ENCODE measurements around the gene PHACTR2.
"Not testable (repeated sequence)": the region's sequence is repeated elsewhere in the genome, so short reads cannot be mapped to it uniquely, and the experiment has no call there.

Gene PHACTR2

DNA sequence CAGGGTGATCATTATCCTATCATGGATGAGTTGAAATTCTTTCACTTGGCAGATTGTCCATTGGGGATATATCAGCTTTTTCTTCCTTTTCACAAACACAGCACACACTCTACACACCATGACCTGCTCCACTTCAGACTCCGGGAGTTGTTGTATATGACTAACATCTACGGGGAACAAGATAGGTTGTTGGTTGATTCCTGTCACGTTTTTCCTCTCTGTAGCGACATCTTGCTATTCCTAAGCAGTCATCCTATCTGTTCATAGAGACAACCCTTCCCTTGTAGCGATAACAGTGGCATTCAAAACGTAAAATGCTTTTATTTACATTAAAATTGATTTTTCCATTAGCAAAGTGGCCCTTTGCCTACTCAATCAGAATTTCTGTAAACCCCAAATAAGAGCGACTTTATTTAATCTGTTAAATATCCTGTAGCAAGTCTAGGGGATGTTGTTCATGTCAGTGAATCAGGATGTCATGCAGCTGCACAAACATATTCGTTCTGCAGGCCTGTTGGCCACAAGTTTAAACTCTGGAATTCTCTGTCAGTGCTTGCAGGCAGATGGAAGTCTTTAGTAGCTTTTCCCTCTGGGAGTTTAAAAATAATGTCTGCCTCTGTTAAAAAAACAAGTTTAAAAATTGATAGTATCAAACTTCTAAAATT lies 23.1 kb downstream of the PHACTR2 start:
- FAIRE-seq, result no peak

DNA sequence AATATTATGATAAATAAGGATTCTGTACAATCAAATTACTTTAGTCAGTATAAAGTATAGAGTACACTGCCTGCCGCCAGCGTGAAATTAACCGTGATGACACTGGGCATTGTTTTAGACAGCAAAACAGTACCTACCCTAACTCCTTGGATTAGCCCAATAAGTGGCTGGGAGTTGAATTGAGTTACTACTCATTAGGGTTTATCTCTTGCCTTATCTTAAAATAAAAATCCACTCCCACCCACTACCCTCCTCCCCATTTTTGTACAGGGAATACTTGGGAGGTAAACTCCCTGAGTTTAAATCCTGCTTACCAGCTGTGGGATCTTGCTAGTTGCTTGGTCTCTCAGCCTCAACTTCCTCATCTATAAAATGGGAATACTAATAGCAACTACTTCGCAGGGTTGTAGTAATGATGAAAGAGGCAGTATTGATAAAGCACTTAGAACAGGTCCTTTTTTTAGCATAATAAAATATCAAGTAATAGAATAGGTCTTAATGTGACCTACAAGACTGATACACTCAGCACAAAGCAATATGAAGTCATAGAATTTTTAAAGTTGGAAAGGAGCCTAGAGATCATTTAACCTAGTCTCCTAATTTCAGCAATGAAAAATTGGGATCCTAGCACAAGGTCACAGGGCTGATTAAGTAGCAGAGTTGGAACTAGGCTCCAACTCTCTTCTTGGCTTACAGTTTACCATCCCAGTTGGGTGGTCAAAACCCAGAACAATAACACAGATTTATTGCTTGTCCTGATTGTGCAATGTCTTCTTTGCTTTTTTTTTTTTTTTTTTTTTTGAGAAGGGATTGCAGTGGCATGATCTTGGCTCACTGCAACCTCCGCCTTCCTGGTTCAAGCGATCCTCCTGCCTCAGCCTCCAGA lies 23.8 kb downstream of the PHACTR2 start:
- no peak for FAIRE-seq

- FAIRE-seq, result no peak
These were observed 27.8 kb downstream of the PHACTR2 start for GRCh38 chr6:143705569-143705968.

- FAIRE-seq, result no peak
These were observed 29.9 kb downstream of the PHACTR2 start for GRCh38 chr6:143707697-143708096.

GRCh38 chr6:143708889-143709288 lies 31.1 kb downstream of the PHACTR2 start:
- no peak for FAIRE-seq

DNA sequence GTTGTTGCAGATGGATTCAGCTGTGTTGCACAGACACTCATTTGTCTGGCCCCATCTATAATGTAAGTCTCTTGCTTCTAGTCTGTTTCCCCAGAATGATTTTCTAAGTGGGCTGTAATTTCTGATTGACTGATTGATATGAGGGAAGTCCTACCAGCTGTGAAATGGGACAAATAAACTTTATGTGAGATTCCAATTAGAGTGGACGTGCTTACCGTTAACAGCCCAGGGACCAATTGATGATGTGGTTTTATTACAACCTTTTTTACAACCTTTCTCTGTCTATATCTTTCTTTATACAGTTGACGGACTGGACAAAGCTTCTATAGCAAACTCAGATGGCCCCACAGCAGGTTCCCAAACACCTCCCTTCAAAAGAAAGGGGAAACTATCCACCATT lies 33.9 kb downstream of the PHACTR2 start:
- no peak for FAIRE-seq

GRCh38 chr6:143718472-143718871 lies 40.7 kb downstream of the PHACTR2 start:
- FAIRE-seq, result no peak

DNA sequence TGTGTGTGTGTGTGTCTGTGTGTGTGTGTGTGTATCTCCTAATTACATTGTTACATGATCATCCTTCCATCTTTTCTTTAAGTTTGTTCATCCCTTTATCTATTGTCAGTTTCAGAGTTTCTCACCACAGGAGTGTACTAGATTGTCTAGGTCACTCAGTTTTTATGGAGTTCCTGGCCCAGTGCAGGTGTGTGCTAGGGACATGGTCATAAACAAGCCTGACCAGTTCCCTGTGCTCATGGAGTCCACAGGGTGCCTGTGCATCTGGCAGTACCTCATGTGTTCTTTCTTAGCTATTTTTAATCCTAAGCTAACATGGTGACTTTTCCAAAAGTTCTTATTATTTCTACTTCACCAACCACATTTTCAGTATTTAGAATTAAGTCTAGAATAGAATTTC lies 43.9 kb downstream of the PHACTR2 start:
- FAIRE-seq, result no peak

DNA sequence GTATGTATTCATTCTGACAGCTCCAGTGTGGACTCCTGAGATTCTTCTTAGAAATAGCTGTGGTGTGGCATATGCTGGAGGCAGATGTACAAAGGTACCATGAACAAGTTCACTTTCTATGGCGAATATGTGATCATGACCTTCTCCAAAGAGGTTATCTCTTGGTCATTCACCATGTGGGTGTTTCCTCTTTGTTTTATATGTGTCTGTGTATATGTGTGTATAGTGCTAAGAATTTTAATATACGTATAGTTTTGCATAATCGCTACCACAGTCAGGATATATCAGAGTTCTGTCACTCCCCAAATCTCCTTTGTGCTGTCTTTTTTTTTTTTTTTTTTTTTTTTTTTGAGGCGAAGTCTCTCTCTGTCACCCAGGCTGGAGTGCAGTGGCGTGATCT lies 47.1 kb downstream of the PHACTR2 start:
- no peak for FAIRE-seq

DNA sequence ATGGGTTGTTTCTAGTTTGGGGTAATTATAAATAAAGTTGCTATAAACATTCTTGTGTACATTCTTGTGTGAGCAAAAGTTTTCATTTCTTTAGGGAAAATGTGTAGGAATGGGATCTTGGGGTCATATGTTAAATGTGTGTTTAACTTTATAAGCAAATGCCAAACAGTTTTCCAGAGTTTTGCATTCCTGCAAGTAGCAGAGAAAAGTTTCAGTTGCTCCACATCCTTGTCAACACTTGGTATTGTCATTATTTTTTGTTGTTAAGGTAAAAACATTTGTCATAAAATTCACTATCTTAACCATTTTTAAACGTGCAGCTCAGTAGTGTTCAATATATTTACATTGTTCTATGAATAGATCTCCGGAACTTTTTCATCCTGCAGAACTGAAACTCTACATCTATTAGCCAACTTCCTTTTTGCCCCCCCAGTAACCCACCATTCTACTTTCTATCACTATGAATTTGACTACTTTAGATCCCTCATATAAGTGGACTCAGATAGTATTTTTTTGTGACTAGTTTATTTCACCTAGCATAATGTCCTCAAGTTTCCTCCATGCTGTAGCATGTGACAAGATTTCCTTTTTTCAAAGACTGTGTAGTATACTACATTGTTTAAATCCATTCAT lies 48.4 kb downstream of the PHACTR2 start:
- FAIRE-seq, result no peak

DNA sequence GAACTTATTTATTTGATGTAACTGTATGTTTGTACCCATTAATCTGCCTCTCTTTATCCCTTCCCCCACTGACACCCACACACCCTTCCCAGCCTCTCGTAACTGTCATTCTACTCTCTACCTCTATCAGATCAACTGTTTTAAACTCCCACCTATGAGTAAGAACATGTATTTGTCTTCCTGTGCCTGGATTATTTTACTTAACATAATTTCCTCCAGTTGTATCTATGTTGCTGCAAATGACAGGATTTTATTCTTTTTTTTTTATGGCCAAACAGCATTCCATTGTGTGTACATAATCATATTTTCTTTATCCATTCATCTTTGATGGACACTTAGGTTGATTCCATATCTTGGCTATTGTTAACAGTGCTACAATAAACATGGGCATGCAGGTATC lies 49.3 kb downstream of the PHACTR2 start:
- FAIRE-seq, result no peak

- peak; percentile 48 for FAIRE-seq
These were observed 54.0 kb downstream of the PHACTR2 start for GRCh38 chr6:143731789-143732188.

DNA sequence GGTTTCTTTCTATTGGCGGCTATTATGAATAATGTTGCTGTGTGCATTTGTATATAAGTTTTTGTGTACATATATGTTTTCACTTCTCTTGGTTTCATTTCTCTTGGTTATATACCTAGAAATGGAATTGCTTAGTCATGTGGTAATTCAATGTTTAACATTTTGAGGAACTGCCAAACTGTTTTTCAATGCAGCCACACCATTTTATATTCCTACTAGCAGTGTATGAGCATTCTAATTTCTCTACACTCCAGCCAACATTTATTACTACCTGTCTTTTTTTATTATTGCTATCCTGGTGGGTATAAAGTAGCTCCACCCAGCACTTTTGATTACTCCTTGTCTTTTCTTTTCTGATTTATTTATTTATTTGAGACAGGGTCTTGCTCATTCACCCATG lies 54.8 kb downstream of the PHACTR2 start:
- no peak for FAIRE-seq

DNA sequence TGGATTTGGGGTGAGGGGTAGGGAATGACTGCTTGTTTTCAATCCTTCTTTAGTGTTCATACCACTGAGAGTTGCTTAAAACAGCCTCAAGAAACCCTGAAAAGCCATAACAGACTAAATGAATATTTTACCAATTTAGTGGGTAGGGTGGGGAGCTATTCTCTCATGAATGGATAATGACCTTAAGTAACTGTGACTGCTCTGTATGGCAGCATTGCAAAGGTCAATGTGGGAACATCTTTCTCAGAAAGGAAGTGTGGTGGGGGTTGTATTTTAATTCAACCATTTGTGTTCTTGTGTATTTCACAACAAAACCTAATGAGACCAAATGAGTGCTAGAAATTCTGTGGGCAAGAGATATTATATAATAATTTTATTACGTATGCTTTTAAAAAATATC lies 55.7 kb downstream of the PHACTR2 start:
- FAIRE-seq, result no peak

GRCh38 chr6:143734641-143735063 lies 56.9 kb downstream of the PHACTR2 start:
- FAIRE-seq, result no peak

GRCh38 chr6:143738072-143738690 lies 60.4 kb downstream of the PHACTR2 start:
- FAIRE-seq, result not testable (repeated sequence)

DNA sequence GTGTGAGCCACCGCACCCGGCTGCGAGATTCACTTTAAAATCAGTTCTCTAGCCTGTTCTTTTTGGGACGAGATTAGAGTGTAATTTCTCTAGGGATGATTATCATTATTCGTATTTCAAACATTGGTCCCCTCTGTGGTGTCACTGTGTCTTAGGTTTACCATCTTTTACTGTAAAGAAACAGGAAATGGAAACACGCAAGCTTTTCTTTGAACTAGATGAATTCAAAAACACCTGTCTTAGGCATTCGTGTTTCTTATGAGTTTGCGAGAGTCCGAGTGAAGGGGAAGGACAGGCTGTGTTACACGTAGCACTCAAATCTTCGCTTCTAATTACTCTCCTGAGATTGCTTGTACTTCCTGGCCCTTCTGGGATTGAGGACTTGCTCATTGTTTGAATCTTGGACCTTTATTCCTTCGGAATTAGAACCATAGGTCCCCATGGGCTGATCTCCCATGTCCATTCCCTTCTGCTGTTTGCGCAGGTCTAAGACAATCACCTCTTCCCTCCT lies 61.6 kb downstream of the PHACTR2 start:
- FAIRE-seq, result no peak

GRCh38 chr6:143740213-143740612 lies 62.4 kb downstream of the PHACTR2 start:
- no peak for FAIRE-seq

GRCh38 chr6:143741480-143741879 lies 63.7 kb downstream of the PHACTR2 start:
- FAIRE-seq, result no peak

- no peak for FAIRE-seq
These were observed 64.5 kb downstream of the PHACTR2 start for GRCh38 chr6:143742070-143742954.

DNA sequence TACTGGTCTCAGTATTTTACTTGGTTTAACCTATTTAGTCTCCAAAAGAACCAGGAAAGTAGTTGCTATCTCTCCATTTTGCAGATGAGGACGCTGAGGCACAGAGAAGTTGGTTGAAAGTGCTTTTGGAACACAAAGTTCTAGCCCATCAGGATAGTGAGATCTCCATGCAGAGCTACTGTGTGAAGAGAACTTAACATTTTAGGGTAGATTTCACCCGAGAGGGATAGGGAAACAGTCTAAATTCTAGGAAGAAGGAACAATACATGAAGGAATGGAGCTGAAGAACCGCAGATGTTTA lies 65.1 kb downstream of the PHACTR2 start:
- no peak for FAIRE-seq

Data from G401.6 (cell line).